HG03108 (cell line): ENCODE measurements around the gene ROR2.

Source experiments
- ATAC-seq: cut with Tn5 transposase; IDR thresholded peaks from one replicate; pipeline ENCODE4 v1.9.1; 2021; ENCODE audit warnings: moderate library complexity; ENCODE audit not compliant: unreplicated experiment

ROR2 gene

DNA sequence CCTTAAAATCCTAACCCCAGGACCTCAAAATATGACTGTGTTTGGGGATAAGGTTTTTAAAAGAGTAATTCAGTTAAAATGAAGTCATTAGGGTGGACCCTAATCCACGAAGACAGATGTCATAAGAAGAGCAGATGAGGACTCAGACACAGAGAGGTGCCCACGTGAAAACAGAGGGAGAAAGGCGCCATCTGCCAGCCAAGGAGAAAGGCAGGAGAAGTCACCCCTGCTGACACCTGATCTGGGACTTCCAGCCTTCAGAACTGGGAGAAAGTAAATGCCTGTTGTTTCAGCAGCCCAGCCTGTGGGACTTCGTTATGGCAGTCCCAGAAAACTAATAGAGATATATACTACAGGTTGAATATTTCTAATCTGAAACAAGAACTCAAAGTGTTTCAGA is 67.4 kb downstream of the ROR2 start:
- no peak for ATAC-seq

GRCh38 chr9:91880378-91880972 is 69.6 kb downstream of the ROR2 start:
- ATAC-seq: no peak

DNA sequence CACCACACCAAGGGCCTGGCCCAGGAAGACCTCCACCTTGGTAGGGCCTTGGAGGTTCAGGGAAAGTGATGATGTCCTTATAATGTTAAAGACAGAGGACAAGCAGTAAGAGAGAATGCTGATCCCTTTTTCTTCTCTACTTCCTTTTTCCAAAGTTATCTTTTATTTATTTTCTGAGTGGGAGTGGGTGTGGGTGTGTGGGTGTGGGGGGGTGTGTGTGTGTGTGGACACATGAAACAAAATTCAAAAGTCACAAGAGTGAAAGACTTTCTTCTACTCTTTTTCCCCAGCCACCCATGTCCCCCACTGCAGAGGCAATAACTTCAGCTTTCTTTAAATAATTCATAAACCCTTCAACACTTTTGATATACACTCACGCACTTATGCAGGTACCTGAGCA is 70.8 kb downstream of the ROR2 start:
- ATAC-seq: no peak

DNA sequence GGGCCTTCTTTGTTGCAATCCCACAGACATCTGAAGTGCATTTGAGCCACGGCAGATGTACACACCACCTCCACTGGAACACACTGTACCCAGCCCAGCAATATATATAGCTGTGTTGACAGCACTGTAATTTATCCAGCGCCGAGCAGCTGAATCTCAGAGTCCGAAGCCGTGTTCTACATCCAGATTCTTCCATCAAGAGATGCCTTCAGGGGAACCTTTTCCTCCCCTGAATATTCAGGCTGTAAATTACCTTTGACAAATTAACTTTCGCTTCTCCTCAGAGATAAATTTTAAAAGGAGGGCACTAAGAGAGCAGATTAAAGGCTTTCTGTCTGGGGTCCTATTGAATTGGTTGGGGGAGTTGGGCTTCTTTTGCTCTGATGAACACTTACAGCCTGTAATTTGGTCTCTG is 76.4 kb downstream of the ROR2 start:
- no peak for ATAC-seq

GRCh38 chr9:91868732-91869391 is 81.2 kb downstream of the ROR2 start:
- ATAC-seq: no peak

DNA sequence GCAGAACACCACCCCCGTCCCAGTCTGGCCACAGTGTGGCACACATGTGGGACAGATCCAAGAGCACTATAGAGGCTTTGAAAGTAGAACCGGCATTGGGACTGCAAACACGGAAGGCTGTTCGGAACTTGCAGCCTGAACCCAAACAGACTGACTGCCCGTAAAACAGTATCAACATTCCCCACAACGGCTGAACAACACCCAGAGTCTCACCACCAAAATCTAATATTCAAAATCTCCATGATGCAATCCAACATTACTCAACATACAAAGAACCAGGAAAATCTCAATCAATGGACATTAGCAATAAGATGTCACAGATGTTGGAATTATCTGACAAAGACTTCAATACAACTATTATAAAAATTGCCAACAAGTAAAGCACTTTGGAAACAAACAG is 82.3 kb downstream of the ROR2 start:
- ATAC-seq: no peak

GRCh38 chr9:91865041-91865440 is 85.0 kb downstream of the ROR2 start:
- ATAC-seq: no peak

DNA sequence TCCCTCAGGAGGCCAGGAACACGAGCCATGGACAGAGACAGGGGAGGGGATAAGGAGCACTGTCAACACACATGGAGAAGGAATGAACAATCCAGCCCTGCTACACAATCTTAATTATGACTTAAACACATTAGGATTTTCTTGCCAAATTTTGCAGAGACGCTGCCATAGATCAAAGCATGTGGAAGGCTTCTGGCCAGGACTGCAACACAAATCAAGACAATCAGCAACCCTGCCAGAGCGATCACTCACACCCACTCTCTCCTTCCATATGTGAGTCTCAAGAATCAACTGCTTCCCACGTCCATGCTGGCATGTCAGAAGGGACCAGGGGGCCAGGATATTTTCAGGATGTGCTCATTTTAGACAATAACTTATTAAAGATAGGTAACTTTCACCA is 85.6 kb downstream of the ROR2 start:
- ATAC-seq: no peak

DNA sequence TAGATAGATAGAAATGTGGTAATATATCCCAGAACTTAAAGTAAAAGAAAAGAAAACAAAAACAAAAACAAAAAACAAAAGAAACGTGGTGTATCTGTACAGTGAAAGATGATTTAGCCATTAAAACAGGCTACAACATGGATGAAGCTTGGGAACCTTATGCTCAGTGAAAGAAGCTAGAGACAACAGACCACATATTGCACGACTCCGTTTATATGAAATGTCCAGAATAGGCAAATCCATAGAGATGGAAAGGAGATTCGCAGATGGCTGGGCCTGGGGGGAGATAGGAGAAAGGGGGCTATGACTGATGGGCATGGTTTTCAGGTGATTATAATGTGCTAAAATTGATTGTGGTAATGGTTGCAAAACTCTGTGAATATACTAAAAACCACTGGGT is 86.6 kb downstream of the ROR2 start:
- ATAC-seq: no peak

DNA sequence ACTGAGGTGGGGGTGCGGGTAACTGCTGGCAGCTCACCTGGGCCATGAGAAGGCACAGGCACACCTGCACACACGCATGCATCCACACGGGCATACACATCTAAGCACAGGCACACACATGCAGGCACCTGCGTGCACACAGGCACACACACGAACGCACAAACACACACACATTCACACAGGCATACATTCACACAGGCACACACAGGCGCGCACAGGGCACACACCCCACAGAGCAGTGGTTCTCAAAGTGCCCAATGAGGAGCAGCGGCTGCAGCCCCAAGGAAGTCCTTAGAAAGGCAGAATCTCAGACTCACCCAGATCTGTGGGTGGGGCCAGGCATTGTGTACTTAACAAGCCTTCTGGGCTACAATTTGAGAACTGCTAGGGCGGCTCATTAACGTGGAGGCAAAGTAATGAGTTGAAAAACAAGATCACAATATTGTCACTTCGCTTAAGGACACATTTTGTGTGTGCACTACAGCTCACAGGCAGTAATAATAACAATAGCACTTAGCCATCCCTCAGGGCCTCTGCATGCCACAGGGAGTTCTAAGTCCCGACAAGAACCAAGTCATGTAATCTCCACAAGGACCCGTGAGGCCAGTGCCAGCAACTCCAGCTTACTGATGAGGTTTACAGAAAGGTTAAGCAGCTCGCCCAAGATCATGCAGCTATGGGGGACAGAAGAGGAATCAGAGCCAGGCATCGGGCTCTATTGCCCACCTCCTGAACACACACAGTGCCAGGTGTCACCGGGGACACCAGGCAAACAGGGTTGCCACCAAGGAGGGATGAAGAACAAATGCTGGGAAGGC is 91.6 kb downstream of the ROR2 start:
- ATAC-seq: no peak

DNA sequence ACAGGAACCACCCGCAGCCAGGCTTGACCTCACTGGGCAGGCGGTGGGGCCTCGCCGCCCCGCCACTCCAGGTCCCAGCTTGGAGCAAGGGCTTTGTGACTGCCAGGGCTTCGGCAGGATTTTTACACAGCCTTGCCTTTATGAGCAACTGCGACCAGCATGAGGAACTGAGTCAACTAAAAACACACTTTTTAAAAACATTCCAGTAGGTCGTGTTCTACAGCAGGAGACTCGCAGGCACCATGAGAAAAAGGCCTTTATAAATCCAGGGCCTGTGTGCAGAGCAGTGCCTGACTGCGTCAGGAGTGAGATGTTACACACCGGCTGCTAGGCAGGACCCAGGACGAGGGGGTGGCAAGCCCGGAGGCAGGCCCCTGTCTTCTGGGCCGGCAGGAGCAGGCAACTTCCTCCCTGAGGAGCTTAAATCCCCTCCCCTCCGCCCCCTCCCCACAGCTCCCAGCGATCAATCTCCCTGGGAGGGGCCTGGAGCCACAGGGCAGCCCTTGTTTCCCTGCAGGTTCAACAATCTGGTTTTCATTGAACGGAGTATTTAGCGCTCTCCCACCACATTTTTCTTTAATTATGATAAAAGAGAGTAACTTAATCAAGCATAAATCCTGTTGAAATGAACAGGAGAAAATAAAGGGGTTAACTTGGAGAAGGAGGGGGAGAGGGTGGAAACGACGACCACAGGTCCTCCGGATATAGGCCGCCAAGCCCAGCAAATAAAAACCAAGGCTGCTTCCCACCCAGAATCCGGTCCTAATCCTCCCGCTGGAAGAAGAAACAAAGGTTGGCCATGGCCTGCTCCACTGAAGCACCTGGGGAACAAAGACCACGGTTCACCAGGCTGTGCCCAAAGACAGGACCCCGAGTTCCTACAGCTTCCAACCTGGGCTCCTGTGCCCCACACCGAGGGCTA is 92.5 kb downstream of the ROR2 start:
- no peak for ATAC-seq

DNA sequence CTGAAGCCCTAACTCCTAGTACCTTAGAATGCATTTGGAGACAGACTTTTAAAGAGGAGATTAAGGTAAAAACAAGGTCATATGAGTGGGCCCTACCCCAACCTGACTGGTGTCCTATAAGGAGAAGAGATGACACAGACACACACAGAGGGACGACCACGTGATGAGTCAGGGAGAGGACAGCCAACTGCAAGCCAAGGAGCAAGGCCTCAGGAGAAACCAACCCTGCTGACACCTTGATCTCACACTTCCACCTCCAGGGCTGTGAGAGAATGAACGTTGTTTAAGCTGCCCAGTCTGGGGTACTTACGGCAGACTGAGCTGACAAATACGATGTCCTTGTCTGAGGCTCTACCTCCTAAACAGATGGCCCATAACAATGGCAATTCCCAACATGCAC is 93.6 kb downstream of the ROR2 start:
- no peak for ATAC-seq

DNA sequence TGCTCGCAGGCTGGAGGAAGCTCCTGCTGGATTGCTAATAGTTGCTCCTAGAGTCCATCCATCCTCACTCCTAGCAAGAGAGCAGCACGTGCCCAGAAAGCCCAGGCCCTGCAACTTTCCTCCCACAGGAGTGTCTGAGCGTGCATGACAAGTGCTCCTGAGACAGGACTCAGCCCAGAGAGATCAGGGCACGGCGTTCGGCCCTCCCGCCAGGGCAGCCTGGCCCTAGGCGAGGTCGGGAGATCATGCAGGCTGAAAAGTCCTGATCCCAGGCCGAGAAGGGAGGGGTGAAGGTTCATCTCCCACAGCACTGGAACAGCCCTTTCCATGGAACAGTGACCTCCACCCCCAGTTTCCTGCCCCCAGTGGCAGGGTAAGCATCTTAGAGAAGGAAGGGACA is 94.8 kb downstream of the ROR2 start:
- ATAC-seq: no peak

GRCh38 chr9:91852801-91853347 is 97.2 kb downstream of the ROR2 start:
- no peak for ATAC-seq

- ATAC-seq: no peak
Observed at GRCh38 chr9:91849694-91850093, 100.3 kb downstream of the ROR2 start.

GRCh38 chr9:91848146-91848545 is 101.9 kb downstream of the ROR2 start:
- ATAC-seq: no peak

- ATAC-seq: no peak
Observed at GRCh38 chr9:91847581-91848091, 102.4 kb downstream of the ROR2 start.

DNA sequence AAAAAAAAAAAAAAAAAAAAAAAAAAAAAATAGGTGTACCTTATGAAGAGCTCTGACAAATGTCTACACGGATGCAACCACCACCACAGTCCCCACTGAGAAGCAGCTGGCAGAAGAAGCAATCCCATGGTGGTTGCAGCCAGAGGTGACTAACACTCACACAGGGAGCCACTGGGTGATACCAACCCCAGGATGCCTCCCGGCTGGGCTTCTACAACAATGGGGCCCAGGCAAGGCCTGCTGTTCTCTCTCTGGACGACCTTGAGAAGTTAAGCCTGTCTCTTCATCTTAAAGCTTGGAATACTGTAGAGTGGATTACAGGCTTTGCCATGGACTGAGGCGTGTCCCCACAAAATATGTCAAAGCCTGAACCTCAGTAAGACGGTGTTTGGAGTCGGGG is 104.1 kb downstream of the ROR2 start:
- ATAC-seq: no peak

- no peak for ATAC-seq
Observed at GRCh38 chr9:91844701-91845291, 105.2 kb downstream of the ROR2 start.

DNA sequence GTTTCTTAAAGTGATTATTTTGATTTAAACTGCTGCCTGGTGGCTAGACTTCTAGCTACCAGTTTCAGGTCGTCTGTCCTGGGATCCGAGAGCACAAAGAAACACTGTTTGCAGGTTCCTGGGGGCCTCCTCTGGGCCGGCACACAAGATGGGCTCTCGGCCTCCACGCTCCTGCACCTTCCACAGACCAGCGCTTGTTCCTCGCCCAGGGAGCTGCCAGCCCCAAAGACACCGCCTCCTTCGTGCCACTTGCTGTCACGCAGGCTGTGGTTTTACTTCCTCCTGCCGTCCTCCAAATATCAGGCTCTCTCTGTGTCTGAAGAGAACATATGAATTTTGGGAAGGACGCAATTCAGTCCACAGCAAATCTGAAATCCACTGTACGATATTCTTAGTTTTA is 105.8 kb downstream of the ROR2 start:
- no peak for ATAC-seq
